Measurements from ENCODE around the gene PLEKHG7.

PLEKHG7 gene

GRCh38 chr12:92706594-92706993 is 3.8 kb downstream of the PLEKHG7 start:
- no peak for DNase-seq (ENCODE audit: low read depth)
- TF ChIP-seq, protein P1, sequence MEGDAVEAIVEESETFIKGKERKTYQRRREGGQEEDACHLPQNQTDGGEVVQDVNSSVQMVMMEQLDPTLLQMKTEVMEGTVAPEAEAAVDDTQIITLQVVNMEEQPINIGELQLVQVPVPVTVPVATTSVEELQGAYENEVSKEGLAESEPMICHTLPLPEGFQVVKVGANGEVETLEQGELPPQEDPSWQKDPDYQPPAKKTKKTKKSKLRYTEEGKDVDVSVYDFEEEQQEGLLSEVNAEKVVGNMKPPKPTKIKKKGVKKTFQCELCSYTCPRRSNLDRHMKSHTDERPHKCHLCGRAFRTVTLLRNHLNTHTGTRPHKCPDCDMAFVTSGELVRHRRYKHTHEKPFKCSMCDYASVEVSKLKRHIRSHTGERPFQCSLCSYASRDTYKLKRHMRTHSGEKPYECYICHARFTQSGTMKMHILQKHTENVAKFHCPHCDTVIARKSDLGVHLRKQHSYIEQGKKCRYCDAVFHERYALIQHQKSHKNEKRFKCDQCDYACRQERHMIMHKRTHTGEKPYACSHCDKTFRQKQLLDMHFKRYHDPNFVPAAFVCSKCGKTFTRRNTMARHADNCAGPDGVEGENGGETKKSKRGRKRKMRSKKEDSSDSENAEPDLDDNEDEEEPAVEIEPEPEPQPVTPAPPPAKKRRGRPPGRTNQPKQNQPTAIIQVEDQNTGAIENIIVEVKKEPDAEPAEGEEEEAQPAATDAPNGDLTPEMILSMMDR (IDR thresholded peaks at IDR 0.05; ENCODE audit: low read depth, low read length, missing control alignments), result no peak
- H3K4me3 ChIP-seq (ENCODE audit: low read depth, low read length), result no peak overlapping the region

DNA sequence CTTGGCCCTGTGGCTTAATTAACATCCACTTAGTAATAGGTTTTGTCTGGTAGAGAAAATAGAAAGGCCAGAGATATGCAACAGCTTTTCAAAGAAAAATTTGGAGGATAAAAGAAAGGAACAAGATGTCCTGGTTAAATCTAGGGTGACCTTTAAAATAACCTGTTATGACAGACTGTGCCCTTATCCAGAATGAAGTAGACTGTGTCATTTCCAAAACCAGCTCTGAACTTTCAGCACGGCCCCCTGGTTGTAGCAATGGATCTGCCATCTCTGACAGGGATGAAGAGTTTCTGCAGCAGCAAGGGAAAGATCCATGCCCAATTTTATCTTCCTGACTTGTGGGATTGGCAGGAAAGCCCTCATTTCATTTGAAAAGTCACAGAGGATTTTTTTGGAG is 5.1 kb downstream of the PLEKHG7 start:
- no peak overlapping the region for H3K4me3 ChIP-seq (ENCODE audit: low read depth, low read length)
- DNase-seq (ENCODE audit: low read depth), result no peak
- TF ChIP-seq, protein P1 (IDR thresholded peaks at IDR 0.05; ENCODE audit: low read depth, low read length, missing control alignments), result no peak

- TF ChIP-seq, protein P1 (IDR thresholded peaks at IDR 0.05; ENCODE audit: low read depth, low read length, missing control alignments), result no peak
- no peak overlapping the region for H3K4me3 ChIP-seq (ENCODE audit: low read depth, low read length)
- no peak for DNase-seq (ENCODE audit: low read depth)
These were observed 12.8 kb downstream of the PLEKHG7 start for GRCh38 chr12:92715625-92716024.

DNA sequence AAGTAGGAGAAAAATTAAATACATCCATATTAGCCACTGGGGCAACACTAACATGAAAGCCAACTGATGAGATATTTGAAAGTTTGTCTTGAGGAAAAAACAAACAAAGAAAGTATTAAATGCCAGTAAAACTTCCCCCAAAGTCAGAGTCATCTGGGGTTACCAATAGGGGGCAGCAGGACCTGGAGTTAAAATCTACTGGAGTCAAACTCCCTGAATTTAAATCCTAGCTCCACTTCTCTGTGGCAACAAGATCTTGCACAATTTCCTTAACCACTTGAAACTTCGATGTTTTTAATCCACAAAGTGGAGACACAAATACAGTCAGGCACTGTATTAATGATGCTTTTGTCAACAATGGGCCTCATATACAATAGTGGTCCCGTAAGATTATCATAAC is 14.4 kb downstream of the PLEKHG7 start:
- no peak overlapping the region for H3K4me3 ChIP-seq (ENCODE audit: low read depth, low read length)
- DNase-seq (ENCODE audit: low read depth), result no peak
- TF ChIP-seq, protein P1 (IDR thresholded peaks at IDR 0.05; ENCODE audit: low read depth, low read length, missing control alignments), result peak; percentile 29

GRCh38 chr12:92718483-92718990 is 15.7 kb downstream of the PLEKHG7 start:
- TF ChIP-seq, protein P1 (IDR thresholded peaks at IDR 0.05; ENCODE audit: low read depth, low read length, missing control alignments), result no peak
- H3K4me3 ChIP-seq (ENCODE audit: low read depth, low read length), result no peak overlapping the region
- DNase-seq (ENCODE audit: low read depth), result no peak

- no peak for DNase-seq (ENCODE audit: low read depth)
- no peak overlapping the region for H3K4me3 ChIP-seq (ENCODE audit: low read depth, low read length)
- TF ChIP-seq, protein P1 (IDR thresholded peaks at IDR 0.05; ENCODE audit: low read depth, low read length, missing control alignments), result no peak
These were observed 16.9 kb downstream of the PLEKHG7 start for GRCh38 chr12:92719674-92720073.

DNA sequence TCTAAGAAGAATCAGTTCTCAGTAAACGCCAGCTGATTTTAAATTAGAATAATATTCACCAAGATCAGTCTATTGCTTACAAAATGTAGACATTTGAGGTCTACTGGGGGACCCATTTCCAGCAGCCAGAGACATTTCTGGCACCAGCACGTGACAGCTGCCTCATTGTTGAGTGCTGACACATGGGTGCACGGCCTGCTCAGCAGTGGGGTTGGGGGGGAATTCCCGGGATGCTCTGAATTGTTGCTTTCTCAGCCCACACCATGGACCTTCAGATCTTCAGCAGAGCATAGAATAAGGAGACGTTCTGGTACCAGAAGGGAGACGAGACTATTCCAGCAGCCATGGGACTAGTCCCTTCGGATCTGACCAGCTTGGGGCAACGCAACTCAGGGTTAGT is 18.3 kb downstream of the PLEKHG7 start:
- TF ChIP-seq, protein P1 (IDR thresholded peaks at IDR 0.05; ENCODE audit: low read depth, low read length, missing control alignments), result no peak
- no peak overlapping the region for H3K4me3 ChIP-seq (ENCODE audit: low read depth, low read length)
- no peak for DNase-seq (ENCODE audit: low read depth)

All from GM12864 (cell line).